Right ventricle myocardium superior (tissue), 1 donor: ENCODE results near the gene TXNDC11. TPM values are rescaled to one million over a fixed set of nuclear protein-coding genes. Genes with fewer than 3 reads are reported as not detected.

ENCODE experiments used
- ATAC-seq: fragments of 200-7000 bp; cut with Tn5 transposase; one replicate; pipeline ENCODE4 v1.9.1; 2020; ENCODE audit warnings: mild to moderate bottlenecking; ENCODE audit not compliant: poor library complexity
- DNase-seq: peaks from one replicate; pipeline ENCODE4 v3.0.0-alpha.2; 2020
- intact Hi-C: fragments of 100-400 bp; cut with DNase I; formaldehyde crosslinking; loops from one replicate; pipeline ENCODE4 v1.11.2; 2022
- total RNA-seq: library from RNA; stranded (reverse); fragmentation: NEBNext Ultra II Directional; extraction: Animal tissue kit (Norgen Biotek cat#: 25700); gene quantifications from one replicate; pipeline ENCODE4 v1.2.1, GENCODE V29; 2021
- donor health status: DM: no; HTN: yes; CAD: no; lungs with severe emphysema.

TXNDC11 gene
- total RNA-seq, 1 donor from 2014 or later = 18.6 TPM

DNA sequence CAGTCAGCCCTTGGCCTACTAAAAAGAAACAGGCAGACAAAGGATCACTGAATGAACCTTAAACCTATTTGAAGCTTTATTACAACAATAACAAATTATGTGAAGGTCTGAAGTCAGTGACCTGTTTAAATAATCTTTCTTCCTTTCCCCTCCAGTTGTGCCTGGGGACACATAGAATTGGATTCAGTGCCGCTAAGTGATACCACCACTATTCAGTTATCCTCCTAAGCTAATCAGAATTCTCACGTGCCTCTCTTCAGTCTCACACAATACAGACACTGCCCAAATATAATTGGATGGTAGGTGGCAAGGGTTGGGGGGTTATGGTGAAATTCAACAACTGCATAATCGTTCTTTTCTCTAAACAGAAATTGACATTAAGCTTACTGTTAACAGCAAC, 11.4 kb downstream of the TXNDC11 start:
- no peak for DNase-seq
- intact Hi-C loops = no loop called here
- ATAC-seq = no peak

DNA sequence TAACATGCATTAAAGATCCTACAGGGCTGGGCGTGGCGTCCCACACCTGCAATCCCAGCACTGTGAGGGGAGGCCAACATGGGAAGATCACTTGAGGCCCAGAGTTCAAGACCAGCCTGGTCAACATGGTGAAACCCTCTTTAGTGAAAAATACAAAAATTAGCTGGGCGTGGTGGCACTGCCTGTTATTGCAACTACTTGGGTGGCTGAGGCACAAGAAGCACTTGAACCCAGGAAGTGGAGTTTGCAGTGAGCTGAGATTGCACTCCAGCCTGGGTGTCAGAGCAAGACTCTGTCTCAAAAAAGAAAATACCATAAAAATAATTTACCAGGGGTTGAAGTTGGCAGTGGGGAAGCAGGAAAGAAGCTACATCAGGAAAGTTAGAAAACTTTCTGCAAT, 12.9 kb downstream of the TXNDC11 start:
- no peak for DNase-seq
- no peak for ATAC-seq
- intact Hi-C loops = no loop called here

DNA sequence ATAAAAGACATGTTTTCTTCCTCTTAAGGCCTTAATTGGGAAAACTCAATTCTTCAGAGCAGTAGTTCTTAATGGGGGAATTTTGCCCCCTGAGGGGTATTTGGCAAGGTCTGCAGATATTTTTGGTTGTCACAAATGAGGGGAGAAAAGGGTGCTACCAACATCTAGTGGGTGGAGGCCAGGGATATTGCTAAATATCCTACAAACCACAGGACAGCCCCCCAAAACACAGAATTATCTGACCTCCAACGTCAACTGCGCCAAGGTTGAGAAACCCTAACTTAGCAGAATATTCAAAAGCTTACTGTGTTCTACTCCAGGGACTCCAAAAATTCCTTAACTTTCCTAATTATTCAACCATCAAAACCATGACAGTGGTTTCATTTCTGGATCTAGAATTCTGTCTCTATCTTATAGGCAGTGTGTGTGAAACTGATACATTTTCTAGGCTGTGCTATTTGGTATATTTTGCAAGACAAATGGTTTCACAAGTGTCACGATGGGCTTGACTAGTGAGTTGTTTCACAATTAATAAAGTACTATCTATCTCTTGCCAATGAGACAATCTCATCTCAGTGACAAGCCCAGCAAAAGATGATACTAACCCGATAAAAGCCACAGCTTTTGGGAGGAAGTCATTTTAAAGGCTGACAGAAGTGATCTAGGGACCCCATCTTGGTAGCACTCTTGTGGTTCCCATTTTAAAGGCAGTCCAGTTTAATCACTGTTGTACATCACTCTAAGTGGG, 14.7 kb downstream of the TXNDC11 start:
- intact Hi-C loops = no loop called here
- ATAC-seq = no peak
- DNase-seq = no peak

- ATAC-seq (no peak), DNase-seq (no peak)
- intact Hi-C loops = no loop called here
Observed at GRCh38 chr16:11726008-11726407, 16.6 kb downstream of the TXNDC11 start.

DNA sequence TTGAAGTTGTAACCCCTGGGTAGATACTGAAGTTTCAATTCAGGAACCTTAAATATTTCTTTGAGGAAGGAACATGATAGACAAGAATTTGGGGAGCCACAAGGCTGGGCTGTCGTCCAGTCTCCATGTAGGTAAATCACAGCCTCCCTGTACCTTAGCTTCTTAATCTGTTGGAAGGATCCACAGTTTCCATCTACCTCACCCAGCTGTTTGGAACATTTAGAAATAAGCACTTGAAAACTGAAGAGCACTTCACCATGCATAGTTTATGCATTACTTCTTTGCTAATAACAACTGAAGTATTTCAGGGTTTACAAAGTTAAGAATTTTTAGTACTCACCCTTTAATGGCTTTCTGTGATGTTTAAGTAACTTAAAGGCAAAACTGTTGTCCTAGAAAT, 17.2 kb downstream of the TXNDC11 start:
- DNase-seq (no peak), ATAC-seq (no peak)
- intact Hi-C loops = no loop called here

DNA sequence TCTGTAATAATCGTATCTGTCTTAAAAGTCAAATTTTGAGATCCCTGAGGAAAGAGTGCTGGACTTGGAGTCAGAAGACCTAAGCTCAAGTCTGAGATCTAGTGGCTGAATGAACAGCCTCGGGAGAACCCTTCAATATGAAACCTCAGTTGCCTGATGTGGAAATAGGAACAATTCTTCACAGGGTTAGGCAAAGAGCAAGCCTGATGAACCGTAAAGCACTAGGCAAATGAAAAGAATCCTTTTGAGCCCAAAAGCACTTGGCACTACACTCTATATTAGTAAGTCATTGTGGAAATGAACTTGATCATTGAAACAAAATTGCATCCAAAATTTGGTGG, 20.2 kb downstream of the TXNDC11 start:
- ATAC-seq (no peak), DNase-seq (no peak)
- intact Hi-C loops = no loop called here

DNA sequence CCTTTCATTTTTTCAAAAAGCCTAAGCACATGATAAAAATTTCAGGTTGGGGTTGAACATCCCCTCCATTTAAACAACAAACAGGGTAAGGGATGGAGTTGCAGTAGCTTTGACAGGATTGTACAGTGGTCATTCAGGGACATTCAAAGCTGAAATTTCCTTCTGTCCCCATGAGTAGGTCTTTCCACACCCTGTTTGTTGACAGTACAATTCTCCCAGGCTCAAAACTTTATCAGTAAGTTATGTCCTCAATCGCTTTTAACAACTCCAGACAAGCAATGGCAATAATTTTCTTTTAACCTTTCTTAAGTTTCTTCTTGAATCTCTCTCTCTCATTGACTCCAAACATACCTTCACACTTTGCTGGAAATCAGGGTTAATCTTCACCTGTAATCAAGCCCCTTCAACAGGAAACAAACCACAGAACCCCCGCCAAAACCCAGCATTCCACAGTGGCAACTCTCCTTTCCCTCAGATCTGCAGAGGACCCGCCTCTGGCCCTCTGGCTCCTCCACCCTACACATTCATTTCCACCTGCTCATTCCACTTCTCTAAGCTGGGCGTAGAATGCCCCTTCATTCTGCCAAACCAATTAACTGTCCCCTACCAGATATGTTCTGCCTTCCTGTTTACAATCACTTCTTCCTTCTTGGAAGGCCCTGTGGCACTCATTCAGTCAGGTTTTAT, 20.7 kb downstream of the TXNDC11 start:
- ATAC-seq (peak; percentile 14), DNase-seq (no peak)
- intact Hi-C loops = no loop called here

DNA sequence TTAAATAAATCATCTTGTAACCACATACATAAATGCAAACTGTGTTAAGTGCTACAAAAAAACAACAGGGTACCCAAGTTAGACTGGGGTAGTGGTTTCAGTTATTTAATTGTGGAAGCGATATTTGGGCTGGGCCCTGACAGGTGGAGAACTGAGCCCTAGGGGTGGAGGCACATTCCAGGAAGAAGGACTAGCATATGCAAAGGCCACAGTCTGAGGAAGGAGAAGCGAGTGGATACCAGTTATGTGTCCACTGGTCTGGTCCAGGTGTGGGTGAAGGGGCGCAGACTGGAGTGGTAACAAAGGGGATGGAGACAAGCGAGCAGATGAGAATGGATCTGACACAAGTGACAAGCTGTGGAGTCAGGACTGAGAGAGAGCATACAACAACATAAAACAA, 22.9 kb downstream of the TXNDC11 start:
- intact Hi-C loops = loop anchor here (5.0 kb wide), 2 partner anchors 187 to 322 kb away; no protein-coding TSS in a partner anchor
- no peak for DNase-seq
- no peak for ATAC-seq

GRCh38 chr16:11719171-11719570, 23.5 kb downstream of the TXNDC11 start:
- DNase-seq = no peak
- no peak for ATAC-seq
- intact Hi-C loops = loop anchor here (5.0 kb wide), 2 partner anchors 187 to 322 kb away; no protein-coding TSS in a partner anchor

DNA sequence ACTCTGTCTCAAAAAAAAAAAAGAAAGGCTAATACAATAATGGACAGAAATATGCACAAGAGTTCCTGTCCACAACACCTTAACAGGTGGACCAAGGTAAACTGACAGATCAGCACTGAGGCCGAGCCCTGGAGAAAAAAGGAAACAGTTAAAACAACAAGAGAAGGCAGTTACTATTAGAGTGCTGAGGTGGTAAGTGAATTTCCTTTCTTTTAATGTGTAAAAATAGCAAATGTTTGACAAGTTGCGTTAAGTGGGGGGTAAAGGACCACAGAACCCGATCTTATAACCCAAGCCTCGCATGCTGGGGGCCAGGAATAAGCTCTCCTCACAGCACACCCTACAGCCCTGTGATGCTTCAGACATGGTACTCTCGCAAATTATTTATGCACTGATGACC, 24.8 kb downstream of the TXNDC11 start:
- DNase-seq (no peak), ATAC-seq (no peak)

DNA sequence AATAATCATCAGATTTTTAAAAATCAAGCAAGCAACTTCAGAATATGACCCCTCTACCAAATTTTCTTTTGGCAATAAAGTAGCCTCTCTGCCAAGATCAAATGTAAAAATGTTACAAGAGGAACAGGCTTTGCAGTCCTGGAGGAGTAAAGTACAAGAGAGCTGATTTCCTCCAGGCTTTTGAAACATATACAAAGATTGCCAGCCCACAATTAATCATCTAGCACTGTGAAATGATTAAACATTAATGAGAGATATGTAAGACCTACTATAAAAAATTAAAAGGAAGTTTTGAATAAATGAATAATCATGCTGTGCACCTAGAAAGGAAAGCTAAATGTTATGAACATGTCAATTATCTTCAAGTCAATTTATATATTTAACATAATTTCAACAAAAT, 26.3 kb downstream of the TXNDC11 start:
- DNase-seq (no peak), ATAC-seq (no peak)
- intact Hi-C loops = loop anchor here (5.0 kb wide), 2 partner anchors 184 to 319 kb away; no protein-coding TSS in a partner anchor

More for the DNA sequence above, 24.8 kb downstream of the TXNDC11 start:
- intact Hi-C loops = loop anchor here (5.0 kb wide), 2 partner anchors 186 to 321 kb away; no protein-coding TSS in a partner anchor

- intact Hi-C loops = loop anchor here (5.0 kb wide), 2 partner anchors 183 to 318 kb away; no protein-coding TSS in a partner anchor
- DNase-seq (no peak), ATAC-seq (no peak)
Observed at GRCh38 chr16:11715246-11715947, 27.3 kb downstream of the TXNDC11 start.

GRCh38 chr16:11712122-11712521, 30.5 kb downstream of the TXNDC11 start:
- intact Hi-C loops = no loop called here
- DNase-seq (no peak), ATAC-seq (no peak)

DNA sequence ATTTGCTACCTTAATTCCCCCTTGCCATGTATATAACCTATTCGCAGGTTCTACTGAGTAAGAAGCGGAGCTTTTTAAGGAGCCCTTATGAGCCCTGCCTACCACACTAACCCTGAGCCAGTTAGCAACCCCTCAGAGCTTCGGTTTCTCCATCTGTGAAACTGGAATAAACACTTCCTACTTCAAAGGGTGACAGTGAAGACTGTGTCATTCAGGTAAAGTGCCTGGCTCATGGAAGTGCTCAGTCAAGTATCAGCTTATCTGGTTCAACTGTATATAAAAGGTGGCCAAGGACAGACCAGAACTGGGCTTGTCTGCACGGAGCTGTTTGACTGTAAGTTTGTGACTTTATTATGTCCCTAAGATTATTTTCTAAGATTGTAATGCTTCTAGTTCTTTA, 31.0 kb downstream of the TXNDC11 start:
- intact Hi-C loops = no loop called here
- no peak for DNase-seq
- peak; percentile 56 for ATAC-seq

DNA sequence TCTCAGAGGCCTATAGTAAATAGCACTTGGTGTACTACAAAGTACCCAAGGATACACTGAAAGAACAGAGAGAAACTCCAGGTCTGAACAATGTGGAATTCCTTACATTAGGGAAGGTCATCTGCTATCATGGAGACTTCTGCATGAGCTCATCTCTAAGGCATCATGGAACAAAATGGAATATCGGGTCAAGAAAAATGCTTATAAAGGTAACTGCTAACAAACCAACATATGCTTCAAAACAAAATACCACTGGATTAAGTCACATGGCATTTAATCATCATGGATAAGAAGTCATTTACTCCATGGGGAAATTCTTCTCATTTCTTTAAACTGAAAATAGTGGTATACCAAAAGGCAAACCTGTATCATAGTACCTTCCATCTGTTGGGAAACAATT, 34.2 kb downstream of the TXNDC11 start:
- no peak for ATAC-seq
- intact Hi-C loops = no loop called here
- no peak for DNase-seq

DNA sequence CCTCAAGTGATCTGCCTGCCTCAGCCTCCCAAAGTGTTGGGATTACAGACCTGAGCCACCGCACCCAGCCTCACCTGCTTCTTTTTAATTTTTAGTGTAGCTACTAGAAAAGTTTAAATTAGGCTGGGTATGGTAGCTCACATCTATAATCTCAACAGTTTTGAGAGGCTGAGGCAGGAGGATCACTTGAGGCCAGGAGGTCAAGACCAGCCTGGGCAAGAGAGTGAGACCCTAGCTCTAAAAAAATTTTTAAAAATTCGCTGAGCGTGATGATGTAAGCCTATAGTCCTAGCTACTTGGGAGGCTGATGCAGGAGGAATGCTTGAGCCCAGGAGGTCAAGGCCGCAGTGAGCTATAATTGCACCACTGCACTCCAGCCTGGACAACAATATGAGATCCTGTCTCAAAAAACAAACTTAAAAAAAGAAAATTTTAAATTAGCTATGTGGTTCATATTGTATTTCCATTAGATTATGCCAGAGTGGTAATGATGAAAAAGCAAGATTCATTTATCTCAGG, 34.9 kb downstream of the TXNDC11 start:
- DNase-seq (no peak), ATAC-seq (no peak)
- intact Hi-C loops = no loop called here

GRCh38 chr16:11706180-11706742, 36.4 kb downstream of the TXNDC11 start:
- intact Hi-C loops = no loop called here
- no peak for DNase-seq
- ATAC-seq = peak; percentile 93

GRCh38 chr16:11705311-11706025, 37.2 kb downstream of the TXNDC11 start:
- intact Hi-C loops = no loop called here
- no peak for DNase-seq
- no peak for ATAC-seq
